Astrocyte of the cerebellum (primary cell): ENCODE measurements around the gene TSPAN31.

Experiments
- DNase-seq: peaks from one replicate; pipeline ENCODE4 v3.0.0-alpha.2; 2011; ENCODE audit warnings: low read depth
- H3K4me3 ChIP-seq: 2 replicates; pipeline ENCODE4 v1.5.1; 2011; ENCODE audit warnings: mild to moderate bottlenecking, low read depth, low read length, moderate library complexity
- CTCF ChIP-seq: IDR thresholded peaks from 2 replicates; pipeline ENCODE4 v1.5.1; 2012; ENCODE audit warnings: low read length, low read depth, moderate library complexity, mild to moderate bottlenecking; ENCODE audit errors: missing control alignments
- in situ Hi-C: cut with HindIII; loops from 2 replicates; pipeline ENCODE4 v1.10.0; 2017; ENCODE audit warnings: low sequenced_read_pairs

TSPAN31 gene

GRCh38 chr12:57737467-57738460 lies 7.1 kb upstream of the TSPAN31 start:
- TF ChIP-seq CTCF: peak; percentile 40
- no peak for DNase-seq
- in situ Hi-C loops: no loop called here
- peak overlapping the region; percentile 29 for H3K4me3 ChIP-seq

DNA sequence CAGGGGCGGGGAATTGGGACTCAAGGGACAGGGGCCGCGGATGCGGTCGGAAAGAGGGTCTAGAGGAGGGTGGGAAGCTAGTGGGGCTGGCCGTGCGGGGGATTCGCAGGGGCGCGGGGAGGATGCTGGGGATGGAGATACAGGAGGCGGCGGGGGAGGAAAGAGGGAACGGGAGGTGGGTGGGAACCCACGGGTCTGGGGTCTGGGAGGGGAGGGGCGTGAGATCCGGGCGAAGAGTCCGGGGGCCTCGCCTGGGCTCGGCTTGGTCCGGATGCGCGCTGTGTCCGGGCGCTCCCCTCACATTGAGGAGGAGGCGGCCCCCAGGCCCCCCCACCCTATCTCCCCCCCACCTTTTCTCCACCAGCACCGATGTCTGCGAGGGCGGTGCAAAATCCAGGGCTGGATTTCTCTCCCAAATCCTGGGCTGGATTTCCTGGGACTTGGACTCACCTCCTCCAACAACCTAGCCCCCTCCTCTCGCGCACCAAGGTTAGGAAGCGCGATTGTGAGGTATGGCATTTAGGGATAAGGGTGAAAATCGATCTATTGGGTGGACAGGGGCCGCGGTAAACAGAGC lies 6.1 kb upstream of the TSPAN31 start, which contains the start of gene AGAP2:
AGAP2 (minus strand) TSS at position 82 of the 577 bp plus-strand sequence. CDS start 496 bp downstream, outside the sequence.
- H3K4me3 ChIP-seq: peak within 1 kb of the TSS; percentile 29
- DNase-seq: no peak
- in situ Hi-C loops: no loop called here
- TF ChIP-seq CTCF: no peak

GRCh38 chr12:57739387-57739786 lies 5.5 kb upstream of the TSPAN31 start:
- no peak for DNase-seq
- no peak for TF ChIP-seq CTCF
- in situ Hi-C loops: no loop called here
- no peak overlapping the region for H3K4me3 ChIP-seq

GRCh38 chr12:57739914-57740538 lies 4.8 kb upstream of the TSPAN31 start:
- no peak overlapping the region for H3K4me3 ChIP-seq
- TF ChIP-seq CTCF: no peak
- DNase-seq: no peak
- in situ Hi-C loops: no loop called here

DNA sequence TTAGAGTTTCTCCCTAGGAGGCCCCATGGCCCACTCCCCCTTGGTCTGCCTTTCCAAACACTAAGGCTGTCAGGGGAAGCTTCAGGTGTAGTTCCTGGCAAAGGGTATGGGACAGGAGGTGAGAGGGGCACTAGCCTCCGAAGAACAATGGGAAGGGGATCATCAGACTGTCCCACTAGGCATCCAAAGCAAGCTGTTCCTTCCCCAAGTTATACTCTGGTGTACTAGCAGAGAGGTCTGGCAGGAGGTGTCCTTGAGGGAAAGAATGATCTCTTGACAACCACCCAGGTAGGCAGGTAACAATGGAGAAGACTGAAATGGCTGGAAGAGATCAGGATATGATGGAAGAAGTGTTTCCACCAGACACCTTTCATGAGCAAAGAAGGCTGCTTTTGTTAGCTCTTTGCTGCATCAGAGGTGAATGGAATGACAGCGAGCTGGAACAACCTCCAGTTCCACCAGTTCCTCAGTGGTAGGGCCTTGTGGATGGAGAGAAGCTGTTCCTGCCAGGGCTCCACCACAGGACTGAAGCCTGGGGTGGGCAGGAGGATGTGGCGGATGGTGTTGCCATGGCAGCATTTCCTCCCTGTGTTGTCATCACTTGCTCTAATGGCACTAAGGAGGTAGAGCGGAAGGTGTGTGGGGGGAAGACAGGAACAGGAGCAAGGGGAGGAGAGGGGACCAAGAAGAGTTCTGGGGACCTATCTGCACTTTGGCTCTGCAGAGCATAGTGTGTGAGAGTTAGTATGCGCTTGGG lies 4.0 kb upstream of the TSPAN31 start:
- no peak for TF ChIP-seq CTCF
- in situ Hi-C loops: no loop called here
- no peak overlapping the region for H3K4me3 ChIP-seq
- DNase-seq: no peak

DNA sequence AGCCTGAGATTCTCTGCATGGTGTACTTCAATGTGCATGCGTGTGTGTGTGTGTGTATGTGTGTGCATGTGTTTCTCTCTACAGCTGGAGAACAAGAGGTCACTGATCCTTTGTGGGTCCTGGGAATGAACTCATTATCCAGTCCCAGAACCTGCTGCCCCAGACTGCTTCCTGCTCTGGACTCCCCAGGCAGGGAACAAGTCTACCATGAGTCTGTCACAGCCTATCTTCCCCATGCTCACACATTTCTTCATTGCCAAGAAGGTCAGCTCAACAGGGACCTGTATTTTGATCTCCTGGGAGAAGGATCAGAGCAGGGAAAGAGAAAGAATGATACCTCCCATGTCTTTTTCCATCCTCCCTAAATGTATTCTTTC lies 3.4 kb upstream of the TSPAN31 start:
- TF ChIP-seq CTCF: no peak
- H3K4me3 ChIP-seq: no peak overlapping the region
- in situ Hi-C loops: no loop called here
- no peak for DNase-seq
